ENCODE data around the gene CSNK1G2.

- TF ChIP-seq CTCF (IDR thresholded peaks at IDR 0.05), result peak in 1 of 7 experiments; percentile 45
- no peak for TF ChIP-seq POLR2A (IDR thresholded peaks at IDR 0.05)
- TF ChIP-seq EP300 (IDR thresholded peaks at IDR 0.05), result no peak
These were observed at the start of gene CSNK1G2 for GRCh38 chr19:1941146-1942077.
